Gastroesophageal sphincter (tissue), 3 donors: ENCODE results near the gene BTF3L4.

Experiments used
- EP300 ChIP-seq: sonication (generic); formaldehyde crosslinking; IDR thresholded peaks from one replicate; pipeline ENCODE4 v1.6.1; 2017; ENCODE audit warnings: antibody characterized with exemption, mild to moderate bottlenecking
- POLR2AphosphoS5 ChIP-seq: sonication (generic); formaldehyde crosslinking; IDR thresholded peaks from one replicate; pipeline ENCODE4 v1.6.1; 2017; ENCODE audit warnings: antibody characterized with exemption
- TF ChIP-seq, protein P1 (sequence below), 4 experiments: fragments of 200-600 bp in 2 of 4; fragments of 450-650 bp in 2 of 4; sonication (generic) in 1 of 4; IDR thresholded peaks; one replicate each; pipeline ENCODE4 v1.5.1; 2017 to 2019; ENCODE audit warnings: antibody characterized with exemption in 4 of 4, mild to moderate bottlenecking in 2 of 4, moderate library complexity in 2 of 4

DNA sequence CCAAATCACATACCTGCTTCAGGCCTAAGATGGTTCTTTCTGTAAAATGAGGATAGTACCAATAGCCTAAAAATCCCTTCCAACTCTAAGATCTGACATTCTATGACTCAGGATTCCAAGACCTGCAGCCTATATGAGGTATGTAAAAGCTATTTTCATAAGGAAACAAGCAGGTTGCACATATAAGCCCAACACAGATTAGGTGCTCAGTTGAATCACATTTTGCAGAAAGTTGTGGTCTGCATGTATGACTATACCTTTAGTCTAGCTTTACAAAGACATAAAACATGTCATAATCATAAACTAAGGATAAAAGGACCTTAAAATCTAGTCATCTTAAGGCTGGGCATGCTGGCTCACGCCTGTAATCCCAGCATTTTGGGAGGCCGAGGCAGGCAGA is 29.8 kb upstream of the BTF3L4 start:
- TF ChIP-seq POLR2AphosphoS5, result no peak
- TF ChIP-seq, protein P1, sequence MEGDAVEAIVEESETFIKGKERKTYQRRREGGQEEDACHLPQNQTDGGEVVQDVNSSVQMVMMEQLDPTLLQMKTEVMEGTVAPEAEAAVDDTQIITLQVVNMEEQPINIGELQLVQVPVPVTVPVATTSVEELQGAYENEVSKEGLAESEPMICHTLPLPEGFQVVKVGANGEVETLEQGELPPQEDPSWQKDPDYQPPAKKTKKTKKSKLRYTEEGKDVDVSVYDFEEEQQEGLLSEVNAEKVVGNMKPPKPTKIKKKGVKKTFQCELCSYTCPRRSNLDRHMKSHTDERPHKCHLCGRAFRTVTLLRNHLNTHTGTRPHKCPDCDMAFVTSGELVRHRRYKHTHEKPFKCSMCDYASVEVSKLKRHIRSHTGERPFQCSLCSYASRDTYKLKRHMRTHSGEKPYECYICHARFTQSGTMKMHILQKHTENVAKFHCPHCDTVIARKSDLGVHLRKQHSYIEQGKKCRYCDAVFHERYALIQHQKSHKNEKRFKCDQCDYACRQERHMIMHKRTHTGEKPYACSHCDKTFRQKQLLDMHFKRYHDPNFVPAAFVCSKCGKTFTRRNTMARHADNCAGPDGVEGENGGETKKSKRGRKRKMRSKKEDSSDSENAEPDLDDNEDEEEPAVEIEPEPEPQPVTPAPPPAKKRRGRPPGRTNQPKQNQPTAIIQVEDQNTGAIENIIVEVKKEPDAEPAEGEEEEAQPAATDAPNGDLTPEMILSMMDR (IDR thresholded peaks at IDR 0.05), result no peak
- TF ChIP-seq EP300, result no peak
